ENCODE data around the gene RHPN2.
A peak's percentile ranks its signal among the peaks of the same experiment; 100 is the strongest.
"Not testable (repeated sequence)": the region's sequence is repeated elsewhere in the genome, so short reads cannot be mapped to it uniquely, and the experiment has no call there.

RHPN2 gene

GRCh38 chr19:33066543-33066942 is 1.9 kb upstream of the RHPN2 start:
- H3K4me3 ChIP-seq (ENCODE audit: low read depth, low read length): no peak overlapping the region

- peak overlapping the region; percentile 63 for H3K4me3 ChIP-seq (ENCODE audit: low read depth, low read length)
Measured at GRCh38 chr19:33064458-33064791, 263 bp downstream of the RHPN2 start.

GRCh38 chr19:33063753-33064457 is 783 bp downstream of the RHPN2 start:
- peak overlapping the region; percentile 63 for H3K4me3 ChIP-seq (ENCODE audit: low read depth, low read length)

- H3K4me3 ChIP-seq (ENCODE audit: low read depth, low read length): peak overlapping the region; percentile 22
Measured at GRCh38 chr19:33063356-33063752, 1.3 kb downstream of the RHPN2 start.

GRCh38 chr19:33062902-33063301 is 1.8 kb downstream of the RHPN2 start:
- no peak overlapping the region for H3K4me3 ChIP-seq (ENCODE audit: low read depth, low read length)

GRCh38 chr19:33060586-33060985 is 4.1 kb downstream of the RHPN2 start:
- no peak overlapping the region for H3K4me3 ChIP-seq (ENCODE audit: low read depth, low read length)

GRCh38 chr19:33055718-33056117 is 9.0 kb downstream of the RHPN2 start:
- no peak overlapping the region for H3K4me3 ChIP-seq (ENCODE audit: low read depth, low read length)

- H3K4me3 ChIP-seq (ENCODE audit: low read depth, low read length): no peak overlapping the region
Measured at GRCh38 chr19:33054623-33055022, 10.1 kb downstream of the RHPN2 start.

- H3K4me3 ChIP-seq (ENCODE audit: low read depth, low read length): no peak overlapping the region
Measured at GRCh38 chr19:33052352-33052972, 12.2 kb downstream of the RHPN2 start.

GRCh38 chr19:33050110-33050509 is 14.6 kb downstream of the RHPN2 start:
- no peak overlapping the region for H3K4me3 ChIP-seq (ENCODE audit: low read depth, low read length)

- no peak overlapping the region for H3K4me3 ChIP-seq (ENCODE audit: low read depth, low read length)
Measured at GRCh38 chr19:33048806-33049676, 15.6 kb downstream of the RHPN2 start.

- H3K4me3 ChIP-seq (ENCODE audit: low read depth, low read length): no peak overlapping the region
Measured at GRCh38 chr19:33047422-33047821, 17.3 kb downstream of the RHPN2 start.

- not testable (repeated sequence) for H3K4me3 ChIP-seq (ENCODE audit: low read depth, low read length)
Measured at GRCh38 chr19:33041828-33042160, 22.9 kb downstream of the RHPN2 start.

- no peak overlapping the region for H3K4me3 ChIP-seq (ENCODE audit: low read depth, low read length)
Measured at GRCh38 chr19:33040994-33041827, 23.5 kb downstream of the RHPN2 start.

GRCh38 chr19:33039815-33040214 is 24.9 kb downstream of the RHPN2 start:
- no peak overlapping the region for H3K4me3 ChIP-seq (ENCODE audit: low read depth, low read length)

- H3K4me3 ChIP-seq (ENCODE audit: low read depth, low read length): no peak overlapping the region
Measured at GRCh38 chr19:33039108-33039599, 25.5 kb downstream of the RHPN2 start.

GRCh38 chr19:33037168-33038025 is 27.3 kb downstream of the RHPN2 start:
- not testable (repeated sequence) for H3K4me3 ChIP-seq (ENCODE audit: low read depth, low read length)

GRCh38 chr19:33036370-33037167 is 28.1 kb downstream of the RHPN2 start:
- not testable (repeated sequence) for H3K4me3 ChIP-seq (ENCODE audit: low read depth, low read length)

- H3K4me3 ChIP-seq (ENCODE audit: low read depth, low read length): no peak overlapping the region
Measured at GRCh38 chr19:33035461-33035860, 29.2 kb downstream of the RHPN2 start.

All from iPS-11a (cell line).